ENCODE data around the gene ASB18. TPM values are rescaled to one million over a fixed set of nuclear protein-coding genes. Genes with fewer than 3 reads are reported as not detected.

Gene ASB18
- total RNA-seq, 1 donor from 2014 or later: not detected

DNA sequence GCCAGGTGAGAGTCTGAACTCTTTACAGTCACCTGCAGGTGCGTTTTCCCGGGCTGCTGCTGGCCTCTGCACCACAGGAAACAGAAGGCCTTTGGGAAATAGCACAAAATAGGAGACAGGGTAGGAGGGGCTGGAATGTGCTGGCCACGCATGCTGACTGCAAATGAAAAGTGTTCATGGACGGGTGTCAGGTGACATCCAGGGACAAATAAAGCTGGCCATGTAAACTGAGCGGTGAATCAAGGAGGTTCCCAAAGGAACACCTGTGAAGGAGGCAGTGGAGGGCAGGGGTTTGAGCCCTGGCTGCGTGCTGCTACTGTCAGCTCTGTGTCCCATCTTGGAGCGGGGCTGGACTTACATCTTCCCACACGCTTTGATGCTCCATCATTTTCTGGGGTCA is 53.7 kb downstream of the ASB18 start:
- peaks cover 3% of the 10 kb centered on the region for H3K27me3 Mint-ChIP-seq (ENCODE audit: unreplicated experiment)
- H3K4me1 Mint-ChIP-seq (ENCODE audit: unreplicated experiment): no peaks in the 10 kb centered on the region
- no peak overlapping the region for H3K27ac Mint-ChIP-seq (ENCODE audit: unreplicated experiment)
- H3K9me3 Mint-ChIP-seq (ENCODE audit: unreplicated experiment): no peaks in the 10 kb centered on the region
- DNase-seq (ENCODE audit: low spot score): no peak
- no peaks in the 10 kb centered on the region for H3K36me3 Mint-ChIP-seq (ENCODE audit: low read depth, unreplicated experiment)
- TF ChIP-seq, protein P1, sequence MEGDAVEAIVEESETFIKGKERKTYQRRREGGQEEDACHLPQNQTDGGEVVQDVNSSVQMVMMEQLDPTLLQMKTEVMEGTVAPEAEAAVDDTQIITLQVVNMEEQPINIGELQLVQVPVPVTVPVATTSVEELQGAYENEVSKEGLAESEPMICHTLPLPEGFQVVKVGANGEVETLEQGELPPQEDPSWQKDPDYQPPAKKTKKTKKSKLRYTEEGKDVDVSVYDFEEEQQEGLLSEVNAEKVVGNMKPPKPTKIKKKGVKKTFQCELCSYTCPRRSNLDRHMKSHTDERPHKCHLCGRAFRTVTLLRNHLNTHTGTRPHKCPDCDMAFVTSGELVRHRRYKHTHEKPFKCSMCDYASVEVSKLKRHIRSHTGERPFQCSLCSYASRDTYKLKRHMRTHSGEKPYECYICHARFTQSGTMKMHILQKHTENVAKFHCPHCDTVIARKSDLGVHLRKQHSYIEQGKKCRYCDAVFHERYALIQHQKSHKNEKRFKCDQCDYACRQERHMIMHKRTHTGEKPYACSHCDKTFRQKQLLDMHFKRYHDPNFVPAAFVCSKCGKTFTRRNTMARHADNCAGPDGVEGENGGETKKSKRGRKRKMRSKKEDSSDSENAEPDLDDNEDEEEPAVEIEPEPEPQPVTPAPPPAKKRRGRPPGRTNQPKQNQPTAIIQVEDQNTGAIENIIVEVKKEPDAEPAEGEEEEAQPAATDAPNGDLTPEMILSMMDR (IDR thresholded peaks at IDR 0.05; ENCODE audit: unreplicated experiment): no peak
- H3K4me3 Mint-ChIP-seq (ENCODE audit: unreplicated experiment): no peak overlapping the region

DNA sequence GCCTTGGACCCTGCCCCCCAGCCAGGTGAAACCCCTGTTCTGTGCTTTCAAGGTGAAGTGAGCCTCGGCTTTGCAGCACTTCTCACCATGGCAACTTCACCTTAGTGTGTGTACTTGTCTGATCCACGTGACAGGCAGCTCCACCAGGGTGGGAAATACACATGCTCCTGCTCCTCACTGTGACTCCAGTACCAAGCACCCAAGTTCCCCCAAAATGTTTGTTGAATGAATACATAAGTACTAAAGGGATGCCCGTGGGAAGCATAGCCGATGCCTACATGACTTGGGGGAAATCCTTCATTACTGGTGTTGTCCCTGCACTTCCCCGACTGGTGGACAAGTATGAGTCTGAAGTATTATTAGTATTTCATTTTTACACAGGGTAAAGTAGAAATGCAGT is 54.2 kb downstream of the ASB18 start:
- Mint-ChIP-seq H3K27ac (ENCODE audit: unreplicated experiment) (no peak overlapping the region), H3K9me3 (ENCODE audit: unreplicated experiment) (no peaks in the 10 kb centered on the region), H3K27me3 (ENCODE audit: unreplicated experiment) (peaks cover 2% of the 10 kb centered on the region), H3K36me3 (ENCODE audit: low read depth, unreplicated experiment) (no peaks in the 10 kb centered on the region), H3K4me1 (ENCODE audit: unreplicated experiment) (no peaks in the 10 kb centered on the region), H3K4me3 (ENCODE audit: unreplicated experiment) (no peak overlapping the region)
- no peak for DNase-seq (ENCODE audit: low spot score)
- TF ChIP-seq, protein P1 (IDR thresholded peaks at IDR 0.05; ENCODE audit: unreplicated experiment): no peak

DNA sequence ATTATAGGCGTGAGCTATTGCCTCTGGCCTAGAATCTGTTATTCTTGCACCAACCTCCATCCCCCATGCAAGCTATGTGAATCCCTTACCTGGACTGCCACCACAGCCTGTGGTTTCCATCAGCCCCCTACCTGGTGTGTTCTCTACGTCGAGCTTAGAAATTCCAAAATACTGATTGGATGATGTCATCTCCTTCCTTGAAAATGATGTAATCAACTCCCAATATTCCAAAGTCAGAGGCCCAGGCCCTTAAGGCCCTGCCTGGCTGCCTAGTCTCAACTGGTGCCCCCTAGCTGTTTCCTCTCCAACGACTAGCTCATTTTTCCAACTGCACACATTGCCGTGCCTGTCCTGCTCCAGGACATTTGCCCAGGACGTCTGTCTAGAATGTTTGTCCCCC is 54.7 kb downstream of the ASB18 start:
- Mint-ChIP-seq H3K27me3 (ENCODE audit: unreplicated experiment) (peaks cover 2% of the 10 kb centered on the region), H3K27ac (ENCODE audit: unreplicated experiment) (no peak overlapping the region), H3K36me3 (ENCODE audit: low read depth, unreplicated experiment) (no peaks in the 10 kb centered on the region), H3K9me3 (ENCODE audit: unreplicated experiment) (no peaks in the 10 kb centered on the region), H3K4me1 (ENCODE audit: unreplicated experiment) (no peaks in the 10 kb centered on the region), H3K4me3 (ENCODE audit: unreplicated experiment) (no peak overlapping the region)
- TF ChIP-seq, protein P1 (IDR thresholded peaks at IDR 0.05; ENCODE audit: unreplicated experiment): no peak
- DNase-seq (ENCODE audit: low spot score): no peak

DNA sequence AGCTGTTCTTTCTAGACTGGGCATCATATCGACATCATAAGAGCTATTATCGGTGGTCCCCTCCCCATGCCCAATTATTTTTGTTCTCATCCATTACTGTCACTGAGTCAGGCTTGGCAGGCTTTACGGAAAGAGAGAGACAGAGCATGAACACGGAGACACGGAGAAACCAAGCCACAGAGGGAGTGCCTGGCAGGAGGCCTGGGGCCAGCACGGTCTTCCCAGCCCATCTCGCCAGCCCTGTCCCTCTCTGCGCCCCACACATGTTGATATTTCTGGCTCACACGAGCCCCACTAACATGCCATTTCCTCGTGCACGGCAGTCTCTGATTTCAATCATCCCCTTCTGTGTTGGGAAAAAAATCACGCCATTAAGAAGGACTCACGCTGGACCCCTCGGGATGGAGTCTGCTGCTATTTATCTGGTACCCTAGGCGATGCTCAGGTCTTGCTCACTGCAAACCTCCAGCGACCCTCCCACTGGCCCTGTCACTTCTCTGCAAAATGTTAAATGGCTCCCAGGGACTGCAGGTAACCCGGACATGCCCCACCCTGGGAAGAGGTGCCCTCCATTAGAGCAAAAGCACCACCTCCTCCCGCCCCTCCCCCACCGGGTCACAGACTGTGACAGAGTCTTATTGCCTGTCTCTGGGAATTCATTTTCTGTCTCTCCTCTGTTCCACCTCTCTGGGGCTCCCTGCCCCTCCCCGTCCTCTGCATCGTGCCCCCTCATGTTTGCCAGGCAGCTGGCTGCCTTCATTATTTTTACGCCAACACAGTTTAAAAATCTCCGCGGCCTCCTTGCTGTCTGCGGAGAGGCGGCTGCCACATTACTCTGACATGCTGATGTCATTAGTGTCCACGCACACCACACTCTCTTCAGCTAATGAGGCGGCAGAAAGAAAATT is 55.9 kb downstream of the ASB18 start:
- Mint-ChIP-seq H3K36me3 (ENCODE audit: low read depth, unreplicated experiment) (no peaks in the 10 kb centered on the region), H3K27me3 (ENCODE audit: unreplicated experiment) (peaks cover 2% of the 10 kb centered on the region), H3K4me3 (ENCODE audit: unreplicated experiment) (no peak overlapping the region), H3K27ac (ENCODE audit: unreplicated experiment) (no peak overlapping the region), H3K9me3 (ENCODE audit: unreplicated experiment) (no peaks in the 10 kb centered on the region), H3K4me1 (ENCODE audit: unreplicated experiment) (no peaks in the 10 kb centered on the region)
- TF ChIP-seq, protein P1 (IDR thresholded peaks at IDR 0.05; ENCODE audit: unreplicated experiment): no peak
- no peak for DNase-seq (ENCODE audit: low spot score)

DNA sequence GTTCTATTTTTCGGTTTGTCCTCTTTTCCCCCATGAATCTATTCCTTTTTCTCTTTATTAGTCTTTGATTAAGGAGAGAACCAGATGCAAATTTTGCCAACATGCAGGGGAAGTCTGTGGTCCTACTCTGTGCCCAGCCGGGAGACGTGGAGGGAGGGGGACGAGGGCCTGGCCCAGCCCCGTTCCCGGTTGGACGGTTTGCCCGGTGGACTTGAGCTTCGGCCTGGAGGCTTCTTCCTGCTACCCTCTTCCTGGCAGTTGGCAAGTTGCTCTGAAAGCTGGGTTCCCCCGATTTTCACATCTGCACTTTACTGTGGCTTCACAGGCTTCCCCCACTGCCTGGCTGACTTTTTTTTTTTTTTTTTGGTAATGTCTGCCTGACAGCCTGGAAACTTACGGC is 56.7 kb downstream of the ASB18 start:
- H3K27me3 Mint-ChIP-seq (ENCODE audit: unreplicated experiment): peaks cover 2% of the 10 kb centered on the region
- DNase-seq (ENCODE audit: low spot score): no peak
- H3K4me1 Mint-ChIP-seq (ENCODE audit: unreplicated experiment): no peaks in the 10 kb centered on the region

More for the DNA sequence above, 56.7 kb downstream of the ASB18 start:
- Mint-ChIP-seq H3K36me3 (ENCODE audit: low read depth, unreplicated experiment) (no peaks in the 10 kb centered on the region), H3K4me3 (ENCODE audit: unreplicated experiment) (no peak overlapping the region), H3K9me3 (ENCODE audit: unreplicated experiment) (no peaks in the 10 kb centered on the region), H3K27ac (ENCODE audit: unreplicated experiment) (no peak overlapping the region)
- TF ChIP-seq, protein P1 (IDR thresholded peaks at IDR 0.05; ENCODE audit: unreplicated experiment): no peak

All from endothelial cell (in vitro differentiated cells).